NCI-H345 treated with DMSO at 0.1 percent for 48 hours (cell line): Measurements from ENCODE around the gene CCL2.

Experiments used
- DNase-seq: peaks from one replicate; lab custom pipeline; 2025; ENCODE audit not compliant: unreplicated experiment; lab: John Stamatoyannopoulos, UW

The CCL2 gene

DNA sequence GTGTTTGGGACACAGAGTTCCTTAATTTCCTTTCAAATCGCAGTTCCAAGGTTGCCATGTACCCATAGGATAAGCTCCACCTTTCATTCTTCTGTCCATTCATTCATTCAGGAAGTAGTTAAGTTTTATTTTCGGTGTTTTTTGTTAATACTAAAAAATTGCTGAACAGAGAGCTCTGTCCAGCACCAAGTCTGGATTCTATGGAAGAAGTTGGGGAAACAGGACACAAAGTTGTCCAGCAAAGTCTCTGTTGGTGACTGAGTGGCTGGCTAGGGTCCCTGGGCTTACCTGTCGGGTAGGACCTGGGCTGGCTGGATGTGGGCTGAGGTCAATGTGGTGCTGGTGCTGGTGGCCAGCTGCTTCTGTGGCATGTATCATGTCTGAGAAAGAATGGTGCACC is 17.6 kb upstream of the CCL2 start:
- DNase-seq = no peak

DNA sequence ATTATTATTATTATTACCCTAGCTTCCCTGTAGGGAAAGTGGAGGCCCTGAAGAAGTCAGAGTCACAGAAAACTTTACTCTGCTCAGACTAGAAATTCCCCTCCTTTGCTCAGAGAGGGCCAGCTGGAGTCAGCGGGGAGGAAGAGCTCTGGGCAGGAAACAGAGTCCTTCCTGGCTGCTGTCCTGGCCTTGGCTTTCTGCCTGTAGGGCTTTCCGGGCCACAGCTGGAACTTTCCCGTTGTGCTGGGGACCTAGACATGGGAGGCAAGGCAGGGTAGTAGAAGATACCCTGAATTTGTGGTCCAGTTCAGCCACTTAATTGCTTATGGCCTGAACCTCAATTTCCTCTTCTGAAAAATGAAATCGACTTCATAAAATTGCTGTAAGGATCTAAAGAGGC is 14.0 kb upstream of the CCL2 start:
- DNase-seq = no peak

GRCh38 chr17:34242587-34243363 is 12.3 kb upstream of the CCL2 start:
- DNase-seq = no peak

GRCh38 chr17:34243364-34244320 is 11.4 kb upstream of the CCL2 start:
- no peak for DNase-seq

GRCh38 chr17:34245351-34245905 is 9.7 kb upstream of the CCL2 start:
- no peak for DNase-seq

- DNase-seq = no peak
These were observed 8.6 kb upstream of the CCL2 start for GRCh38 chr17:34246446-34246845.

- no peak for DNase-seq
These were observed 8.2 kb upstream of the CCL2 start for GRCh38 chr17:34246881-34247280.

- no peak for DNase-seq
These were observed 6.5 kb upstream of the CCL2 start for GRCh38 chr17:34248511-34249024.

DNA sequence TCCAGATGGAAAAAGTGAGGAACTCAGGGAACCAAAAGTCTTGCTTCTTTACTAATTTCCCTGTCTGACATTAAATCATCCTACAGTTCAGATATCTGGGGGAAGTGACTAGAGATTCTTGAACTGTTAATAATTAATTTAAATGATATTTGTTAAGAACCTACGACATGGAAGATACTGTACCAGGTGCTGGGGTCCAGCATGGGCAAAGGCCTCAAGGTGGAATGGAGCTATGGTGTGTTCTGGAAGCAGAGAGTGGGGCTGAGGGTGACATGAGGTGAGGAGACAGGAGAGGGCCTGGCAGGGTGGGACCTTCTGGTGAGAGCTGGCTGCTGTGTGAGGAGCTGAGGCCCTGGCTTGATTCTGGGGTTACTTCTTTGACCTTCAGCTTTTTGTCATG is 6.0 kb upstream of the CCL2 start:
- no peak for DNase-seq

DNA sequence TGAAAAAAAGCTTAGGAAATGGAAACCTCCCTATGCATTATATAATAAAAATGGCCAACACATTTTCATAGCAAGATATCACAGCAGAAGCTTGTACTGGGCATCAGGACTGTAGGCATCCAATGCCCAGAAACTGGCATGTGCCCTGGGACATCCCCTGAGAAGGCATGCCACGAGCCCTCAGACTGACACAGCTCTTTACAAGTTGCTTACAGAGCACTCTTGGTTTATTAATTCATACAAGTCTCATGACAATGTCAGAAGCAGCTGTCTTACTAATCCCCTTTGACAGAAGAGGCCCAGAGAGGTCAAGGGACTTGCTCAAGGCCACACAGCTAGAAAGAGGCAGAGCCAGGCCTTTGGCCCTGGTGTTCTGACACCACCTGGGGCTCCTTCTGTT is 5.6 kb upstream of the CCL2 start:
- no peak for DNase-seq

DNA sequence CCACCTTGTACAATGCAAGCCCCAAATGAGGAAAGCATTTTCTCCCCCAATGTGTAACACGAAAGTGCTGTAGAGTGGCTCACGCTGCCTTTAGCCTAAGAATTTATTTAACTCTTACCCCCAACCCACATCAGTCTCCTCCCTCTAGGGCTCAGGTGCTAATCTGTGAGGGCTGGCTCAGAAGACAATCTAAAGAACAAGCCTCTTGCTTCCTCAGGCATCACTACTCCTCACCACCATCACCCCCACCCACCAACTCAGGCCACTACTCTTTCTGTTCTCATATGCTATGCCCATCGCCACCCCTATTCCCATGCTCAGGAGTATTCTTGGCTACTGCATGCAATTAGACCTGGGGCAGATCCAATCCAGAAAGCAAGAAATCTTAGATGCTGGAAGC is 3.9 kb upstream of the CCL2 start:
- DNase-seq = no peak

DNA sequence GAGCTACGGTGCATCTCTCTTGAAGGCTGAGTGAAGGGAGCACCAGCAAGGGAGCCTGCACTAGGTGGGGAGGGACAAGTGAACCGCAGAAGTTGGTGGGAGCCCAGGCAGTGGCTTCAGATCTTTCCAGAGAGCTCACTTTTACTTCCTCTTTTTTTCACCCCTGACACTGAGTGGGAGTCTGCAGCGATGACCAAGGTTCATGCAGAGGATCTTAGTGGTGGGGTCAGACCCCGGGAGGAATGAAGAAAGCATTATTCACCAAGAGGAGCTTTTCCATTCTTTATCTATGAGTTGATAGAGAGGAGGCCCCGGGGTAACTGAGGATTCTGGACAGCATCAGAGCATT is 3.0 kb upstream of the CCL2 start:
- DNase-seq = no peak

- no peak for DNase-seq
These were observed 2.5 kb upstream of the CCL2 start for GRCh38 chr17:34252444-34253138.

GRCh38 chr17:34253139-34253525 is 2.0 kb upstream of the CCL2 start:
- no peak for DNase-seq

GRCh38 chr17:34254146-34254545 is 939 bp upstream of the CCL2 start:
- no peak for DNase-seq

- DNase-seq = no peak
These were observed 272 bp downstream of the CCL2 start for GRCh38 chr17:34255381-34255732.

- DNase-seq = no peak
These were observed 756 bp downstream of the CCL2 start for GRCh38 chr17:34255841-34256240.

DNA sequence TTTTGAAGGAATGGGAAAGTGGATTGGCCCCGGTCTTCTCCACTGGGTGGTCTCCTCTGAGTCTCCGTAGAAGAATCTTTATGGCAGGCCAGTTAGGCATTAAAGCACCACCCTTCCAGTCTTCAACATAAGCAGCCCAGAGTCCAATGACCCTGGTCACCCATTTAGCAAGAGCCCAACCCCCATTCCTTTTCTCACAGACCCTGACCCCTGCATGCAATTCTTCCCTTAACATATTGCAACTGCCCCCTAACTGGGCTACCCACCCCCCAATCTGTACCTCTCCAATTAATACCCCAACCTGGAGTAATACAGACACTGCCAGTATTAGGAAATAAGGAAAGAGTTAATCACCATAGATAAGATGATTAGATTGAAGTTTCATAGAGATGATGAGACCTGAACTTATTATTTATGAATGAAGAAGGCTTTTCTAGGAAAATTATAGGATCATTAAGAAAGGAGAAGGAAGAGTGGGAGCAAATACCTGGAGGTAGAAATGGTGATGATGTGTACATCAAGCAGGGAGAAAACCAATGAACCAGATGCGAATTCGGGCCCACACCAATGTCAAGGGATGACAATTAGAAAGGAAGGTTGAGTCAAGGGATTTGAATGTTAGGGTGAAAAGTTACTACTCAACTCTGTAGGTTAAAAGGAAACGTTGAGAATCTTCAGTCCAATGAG is 2.4 kb downstream of the CCL2 start:
- DNase-seq = no peak

- no peak for DNase-seq
These were observed 2.9 kb downstream of the CCL2 start for GRCh38 chr17:34257986-34258326.

DNA sequence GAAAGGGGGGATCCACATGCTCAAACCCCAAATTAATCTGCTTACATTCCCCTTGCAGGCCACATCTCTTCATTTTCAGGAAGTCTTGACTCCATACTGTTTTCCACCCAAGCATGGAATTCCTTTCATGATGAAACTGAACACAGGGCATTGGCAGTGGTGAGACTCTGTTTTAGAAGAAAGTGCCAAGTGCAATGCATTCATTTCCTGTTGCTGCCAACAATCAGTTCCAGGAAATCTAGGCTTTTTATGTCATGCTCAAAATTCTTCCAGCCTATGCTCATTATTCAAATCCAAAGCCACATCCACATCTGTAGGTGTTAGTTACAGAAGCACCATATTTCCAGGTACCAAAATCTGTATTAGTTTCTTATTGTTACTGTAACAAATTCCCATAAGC is 4.1 kb downstream of the CCL2 start:
- DNase-seq = no peak

- DNase-seq = no peak
These were observed 5.8 kb downstream of the CCL2 start for GRCh38 chr17:34260861-34261260.
